Fibroblast of mammary gland (primary cell): Measurements from ENCODE around the gene UNC79.
A peak's percentile ranks its signal among the peaks of the same experiment; 100 is the strongest.

Source experiments
- DNase-seq: peaks from one replicate; pipeline ENCODE4 v3.0.0-alpha.2; 2010; ENCODE audit warnings: low read depth
- H3K4me3 ChIP-seq: 2 replicates; pipeline ENCODE4 v1.5.1; 2011; ENCODE audit warnings: low read depth, mild to moderate bottlenecking, low read length, moderate library complexity; ENCODE audit not compliant: control insufficient read depth
- CTCF ChIP-seq: conservative IDR thresholded peaks from 2 replicates; pipeline ENCODE4 v1.5.1; 2011; ENCODE audit warnings: low read depth, low read length, inconsistent platforms; ENCODE audit not compliant: control insufficient read depth, insufficient read depth

UNC79 gene

GRCh38 chr14:93592786-93593185 is 162.0 kb downstream of the UNC79 start:
- no peak overlapping the region for H3K4me3 ChIP-seq
- TF ChIP-seq CTCF: no peak
- no peak for DNase-seq

GRCh38 chr14:93606091-93606490 is 175.4 kb downstream of the UNC79 start:
- DNase-seq: no peak
- no peak overlapping the region for H3K4me3 ChIP-seq
- TF ChIP-seq CTCF: no peak

GRCh38 chr14:93619176-93619793 is 188.5 kb downstream of the UNC79 start:
- TF ChIP-seq CTCF: peak; percentile 59
- peak; percentile 61 for DNase-seq

GRCh38 chr14:93628048-93628447 is 197.3 kb downstream of the UNC79 start:
- H3K4me3 ChIP-seq: no peak overlapping the region
- DNase-seq: no peak
- no peak for TF ChIP-seq CTCF

More at GRCh38 chr14:93619176-93619793, 188.5 kb downstream of the UNC79 start:
- no peak overlapping the region for H3K4me3 ChIP-seq

GRCh38 chr14:93629643-93630042 is 198.9 kb downstream of the UNC79 start:
- TF ChIP-seq CTCF: no peak
- no peak overlapping the region for H3K4me3 ChIP-seq
- no peak for DNase-seq

GRCh38 chr14:93638790-93639189 is 208.1 kb downstream of the UNC79 start:
- no peak overlapping the region for H3K4me3 ChIP-seq
- no peak for DNase-seq
- TF ChIP-seq CTCF: no peak

- no peak for DNase-seq
- TF ChIP-seq CTCF: no peak
- no peak overlapping the region for H3K4me3 ChIP-seq
Observed at GRCh38 chr14:93643127-93643526, 212.4 kb downstream of the UNC79 start.
